ENCODE data around the gene GBP2.

GRCh38 chr1:89104147-89104546, 21.8 kb downstream of the GBP2 start:
- TF ChIP-seq CTCF (IDR thresholded peaks at IDR 0.05; ENCODE audit: low read depth, low read length) (no peak), EZH2phosphoT487 (IDR thresholded peaks at IDR 0.05; ENCODE audit: low read depth) (no peak)

Measured in OCI-LY3 (cell line).